Activated T-cell treated with anti-CD3 and anti-CD28 coated beads for 48 hours (primary cell): ENCODE results near the gene UXT.
"Not testable (repeated sequence)": the region's sequence is repeated elsewhere in the genome, so short reads cannot be mapped to it uniquely, and the experiment has no call there.

Experiments
- DNase-seq: peaks from one replicate; pipeline ENCODE4 v3.0.0-alpha.2; 2020; ENCODE audit warnings: low read depth

Gene UXT

GRCh38 chrX:47658684-47659420 is at the start of gene UXT:
Gene UXT, minus strand, starts transcription at chrX:47659180. Its CDS starts 253 bp downstream, at chrX:47658927.
- DNase-seq, result peak; percentile 86

GRCh38 chrX:47707031-47707780 is 48.2 kb upstream of the UXT start:
- DNase-seq, result no peak

- no peak for DNase-seq
Observed at GRCh38 chrX:47706575-47706974, 47.6 kb upstream of the UXT start.

- DNase-seq, result no peak
Observed at GRCh38 chrX:47704736-47705135, 45.8 kb upstream of the UXT start.

- DNase-seq, result no peak
Observed at GRCh38 chrX:47697181-47697580, 38.2 kb upstream of the UXT start.

- no peak for DNase-seq
Observed at GRCh38 chrX:47690175-47690574, 31.2 kb upstream of the UXT start.

GRCh38 chrX:47687263-47687662 is 28.3 kb upstream of the UXT start:
- DNase-seq, result no peak

- DNase-seq, result no peak
Observed at GRCh38 chrX:47683829-47684205, 24.8 kb upstream of the UXT start.

- no peak for DNase-seq
Observed at GRCh38 chrX:47683184-47683828, 24.3 kb upstream of the UXT start.

- DNase-seq, result not testable (repeated sequence)
Observed at GRCh38 chrX:47675959-47676859, 17.2 kb upstream of the UXT start.

GRCh38 chrX:47674776-47675175 is 15.8 kb upstream of the UXT start:
- no peak for DNase-seq

- not testable (repeated sequence) for DNase-seq
Observed at GRCh38 chrX:47665797-47666196, 6.8 kb upstream of the UXT start.

GRCh38 chrX:47664737-47665136 is 5.8 kb upstream of the UXT start:
- DNase-seq, result no peak

- DNase-seq, result peak; percentile 42
Observed at GRCh38 chrX:47662144-47662657, 3.2 kb upstream of the UXT start.

GRCh38 chrX:47661539-47661938 is 2.6 kb upstream of the UXT start:
- DNase-seq, result no peak

- DNase-seq, result no peak
Observed at GRCh38 chrX:47659421-47659726, 394 bp upstream of the UXT start.

- DNase-seq, result no peak
Observed at GRCh38 chrX:47658301-47658683, 688 bp downstream of the UXT start.

GRCh38 chrX:47651043-47651905 is 7.7 kb downstream of the UXT start:
- no peak for DNase-seq

GRCh38 chrX:47650164-47651042 is 8.6 kb downstream of the UXT start, which contains the start of gene ELK1:
Gene ELK1, minus strand, starts transcription at chrX:47650563. Its CDS starts 9,122 bp downstream, at chrX:47641441.
- peak; percentile 82 for DNase-seq

GRCh38 chrX:47649781-47650163 is 9.2 kb downstream of the UXT start:
- no peak for DNase-seq
